Mucosa of descending colon (tissue), 3 donors: ENCODE data around the gene ZBED4. TPM values are rescaled to one million over a fixed set of nuclear protein-coding genes. Genes with fewer than 3 reads are reported as not detected.

Source experiments
- ATAC-seq: fragments of 200-7000 bp; cut with Tn5 transposase; one replicate; pipeline ENCODE4 v1.9.1; 2020; ENCODE audit warnings: mild to moderate bottlenecking, moderate library complexity
- DNase-seq, 3 donors: peaks; one replicate each; pipeline ENCODE4 v3.0.0-alpha.2; 2020
- H3K36me3 ChIP-seq: fragments of 200-600 bp; one replicate; pipeline ENCODE4 v1.8.0; 2021; ENCODE audit warnings: low read depth, mild to moderate bottlenecking
- H3K4me1 ChIP-seq: fragments of 200-600 bp; one replicate; pipeline ENCODE4 v1.8.0; 2021; ENCODE audit warnings: low read depth, mild to moderate bottlenecking
- H3K4me3 ChIP-seq: fragments of 200-600 bp; one replicate; pipeline ENCODE4 v1.8.0; 2021; ENCODE audit warnings: mild to moderate bottlenecking
- H3K9me3 ChIP-seq: fragments of 200-600 bp; one replicate; pipeline ENCODE4 v1.8.0; 2021; ENCODE audit warnings: mild to moderate bottlenecking
- intact Hi-C, 2 donors: fragments of 100-400 bp; cut with DNase I in 1 of 2; cut with micrococcal nuclease in 1 of 2; formaldehyde crosslinking; loops; one replicate each; pipeline versions ENCODE4 v1.11.0 to v1.11.1; 2022; cut with DNase I, micrococcal nuclease
- long read RNA-seq, 2 donors: library from polyadenylated mRNA; unstranded; transcript quantifications; one replicate each; pipeline ENCODE4 v2.0.0, GENCODE V29; 2019 to 2021
- total RNA-seq, 3 donors: library from RNA; stranded (reverse); fragmentation: NEBNext Ultra II Directional in 2 of 3; extraction: Animal tissue kit (Norgen Biotek cat#: 25700) in 2 of 3; gene quantifications; one replicate each; pipeline versions ENCODE4 v1.2.1 to v1.2.4, GENCODE V29; 2021 to 2023
- TF ChIP-seq, protein P1 (sequence below): fragments of 200-600 bp; IDR thresholded peaks from one replicate; pipeline ENCODE4 v1.8.0; 2022; ENCODE audit warnings: antibody characterized with exemption, mild to moderate bottlenecking
- donor health status: DM: no; HTN: no; CAD: no; lungs with moderate emphysema.
- donor health status: DM: no; HTN: no; CAD: no.
- donor health status: DM: no; HTN: yes; CAD: no.

The ZBED4 gene, protein sequence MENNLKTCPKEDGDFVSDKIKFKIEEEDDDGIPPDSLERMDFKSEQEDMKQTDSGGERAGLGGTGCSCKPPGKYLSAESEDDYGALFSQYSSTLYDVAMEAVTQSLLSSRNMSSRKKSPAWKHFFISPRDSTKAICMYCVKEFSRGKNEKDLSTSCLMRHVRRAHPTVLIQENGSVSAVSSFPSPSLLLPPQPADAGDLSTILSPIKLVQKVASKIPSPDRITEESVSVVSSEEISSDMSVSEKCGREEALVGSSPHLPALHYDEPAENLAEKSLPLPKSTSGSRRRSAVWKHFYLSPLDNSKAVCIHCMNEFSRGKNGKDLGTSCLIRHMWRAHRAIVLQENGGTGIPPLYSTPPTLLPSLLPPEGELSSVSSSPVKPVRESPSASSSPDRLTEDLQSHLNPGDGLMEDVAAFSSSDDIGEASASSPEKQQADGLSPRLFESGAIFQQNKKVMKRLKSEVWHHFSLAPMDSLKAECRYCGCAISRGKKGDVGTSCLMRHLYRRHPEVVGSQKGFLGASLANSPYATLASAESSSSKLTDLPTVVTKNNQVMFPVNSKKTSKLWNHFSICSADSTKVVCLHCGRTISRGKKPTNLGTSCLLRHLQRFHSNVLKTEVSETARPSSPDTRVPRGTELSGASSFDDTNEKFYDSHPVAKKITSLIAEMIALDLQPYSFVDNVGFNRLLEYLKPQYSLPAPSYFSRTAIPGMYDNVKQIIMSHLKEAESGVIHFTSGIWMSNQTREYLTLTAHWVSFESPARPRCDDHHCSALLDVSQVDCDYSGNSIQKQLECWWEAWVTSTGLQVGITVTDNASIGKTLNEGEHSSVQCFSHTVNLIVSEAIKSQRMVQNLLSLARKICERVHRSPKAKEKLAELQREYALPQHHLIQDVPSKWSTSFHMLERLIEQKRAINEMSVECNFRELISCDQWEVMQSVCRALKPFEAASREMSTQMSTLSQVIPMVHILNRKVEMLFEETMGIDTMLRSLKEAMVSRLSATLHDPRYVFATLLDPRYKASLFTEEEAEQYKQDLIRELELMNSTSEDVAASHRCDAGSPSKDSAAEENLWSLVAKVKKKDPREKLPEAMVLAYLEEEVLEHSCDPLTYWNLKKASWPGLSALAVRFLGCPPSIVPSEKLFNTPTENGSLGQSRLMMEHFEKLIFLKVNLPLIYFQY
- 10 to 100 TPM; 13.7 to 18.2 (median 18.1) TPM for total RNA-seq
- long read RNA-seq, donor 1, full-length matches to known transcripts = 1 of 13 reads
- long read RNA-seq, donor 1, partial matches to known transcripts = 0 of 13 reads
- long read RNA-seq, donor 1, other reads (novel, unspliced or antisense) = 12 of 13 reads
- long read RNA-seq, donor 2 = 0 reads

DNA sequence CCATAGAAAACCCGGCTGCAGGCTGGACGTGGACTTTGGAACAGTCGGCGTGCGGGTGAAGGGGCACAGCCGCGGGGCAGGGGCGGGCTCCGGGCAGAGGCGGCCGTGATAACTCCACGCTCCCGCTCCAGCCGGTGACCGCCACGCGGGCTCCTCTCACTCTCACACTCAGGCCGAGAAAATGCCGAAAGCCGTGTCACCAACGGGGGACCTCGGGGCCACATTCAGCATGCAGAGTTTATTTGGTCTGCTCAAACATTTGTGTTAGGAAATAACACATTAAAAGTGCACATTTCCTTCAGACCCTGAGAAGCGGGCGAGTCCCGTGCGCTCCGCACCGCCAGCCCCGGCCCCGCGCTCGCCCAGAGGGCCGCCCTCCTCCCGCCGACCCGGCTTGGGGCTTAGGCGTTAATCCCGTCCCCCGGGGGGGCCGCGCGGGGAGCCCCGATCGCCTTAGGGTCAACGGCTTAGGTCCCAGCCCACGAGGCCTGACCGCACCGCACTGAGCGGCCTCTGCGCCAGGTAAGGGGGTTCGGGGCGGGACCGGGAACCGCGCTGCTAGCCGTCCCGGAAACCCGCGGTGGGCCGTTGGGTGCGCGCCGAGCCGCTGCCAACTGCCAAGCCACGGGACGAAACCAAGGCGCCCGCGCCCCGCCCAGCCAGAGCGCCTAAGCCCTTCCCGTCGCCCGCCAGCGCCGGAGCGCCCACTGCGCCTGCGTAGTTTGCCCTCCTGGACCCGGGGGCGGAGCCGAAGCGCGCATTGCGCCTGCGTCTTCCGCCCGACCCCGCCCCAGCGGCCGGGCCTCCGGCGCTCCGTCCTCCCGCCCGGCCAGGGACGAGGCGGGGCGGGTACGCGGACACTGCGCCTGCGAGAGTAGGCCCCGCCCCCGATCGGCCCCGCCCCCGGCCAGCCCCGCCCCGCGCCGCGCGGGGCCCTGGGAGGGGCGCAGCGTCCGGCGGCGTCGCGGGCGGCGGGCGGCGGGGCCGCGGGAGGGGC is at the start of gene ZBED4:
Gene ZBED4 (plus strand): TSS at position 947 of the 997 bp plus-strand sequence. CDS start 29,819 bp downstream, outside the sequence.
- ATAC-seq = peak; percentile 92
- DNase-seq = peak; percentile 98 to 100 (median 99)
- Histone ChIP-seq H3K4me3 (peak within 1 kb of the TSS; percentile 39), H3K36me3 (no peaks in the 10 kb centered on the region), H3K4me1 (peaks cover 27% of the 10 kb centered on the region), H3K9me3 (no peaks in the 10 kb centered on the region)
- intact Hi-C loops = no loop called here
- TF ChIP-seq, protein P1, sequence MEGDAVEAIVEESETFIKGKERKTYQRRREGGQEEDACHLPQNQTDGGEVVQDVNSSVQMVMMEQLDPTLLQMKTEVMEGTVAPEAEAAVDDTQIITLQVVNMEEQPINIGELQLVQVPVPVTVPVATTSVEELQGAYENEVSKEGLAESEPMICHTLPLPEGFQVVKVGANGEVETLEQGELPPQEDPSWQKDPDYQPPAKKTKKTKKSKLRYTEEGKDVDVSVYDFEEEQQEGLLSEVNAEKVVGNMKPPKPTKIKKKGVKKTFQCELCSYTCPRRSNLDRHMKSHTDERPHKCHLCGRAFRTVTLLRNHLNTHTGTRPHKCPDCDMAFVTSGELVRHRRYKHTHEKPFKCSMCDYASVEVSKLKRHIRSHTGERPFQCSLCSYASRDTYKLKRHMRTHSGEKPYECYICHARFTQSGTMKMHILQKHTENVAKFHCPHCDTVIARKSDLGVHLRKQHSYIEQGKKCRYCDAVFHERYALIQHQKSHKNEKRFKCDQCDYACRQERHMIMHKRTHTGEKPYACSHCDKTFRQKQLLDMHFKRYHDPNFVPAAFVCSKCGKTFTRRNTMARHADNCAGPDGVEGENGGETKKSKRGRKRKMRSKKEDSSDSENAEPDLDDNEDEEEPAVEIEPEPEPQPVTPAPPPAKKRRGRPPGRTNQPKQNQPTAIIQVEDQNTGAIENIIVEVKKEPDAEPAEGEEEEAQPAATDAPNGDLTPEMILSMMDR = no peak

GRCh38 chr22:49807129-49807528 is 46.5 kb upstream of the ZBED4 start:
- Histone ChIP-seq H3K4me1 (no peaks in the 10 kb centered on the region), H3K36me3 (no peaks in the 10 kb centered on the region), H3K9me3 (no peaks in the 10 kb centered on the region), H3K4me3 (no peak overlapping the region)
- ATAC-seq (no peak), DNase-seq (no peak)
- intact Hi-C loops = no loop called here
- TF ChIP-seq, protein P1 = no peak

- Histone ChIP-seq H3K4me1 (no peaks in the 10 kb centered on the region), H3K4me3 (no peak overlapping the region), H3K9me3 (no peaks in the 10 kb centered on the region), H3K36me3 (no peaks in the 10 kb centered on the region)
- TF ChIP-seq, protein P1 = no peak
- intact Hi-C loops = no loop called here
- ATAC-seq (peak; percentile 51), DNase-seq (peak in 1 of 3 donors; percentile 30)
These were observed 45.6 kb upstream of the ZBED4 start for GRCh38 chr22:49807780-49808708.

DNA sequence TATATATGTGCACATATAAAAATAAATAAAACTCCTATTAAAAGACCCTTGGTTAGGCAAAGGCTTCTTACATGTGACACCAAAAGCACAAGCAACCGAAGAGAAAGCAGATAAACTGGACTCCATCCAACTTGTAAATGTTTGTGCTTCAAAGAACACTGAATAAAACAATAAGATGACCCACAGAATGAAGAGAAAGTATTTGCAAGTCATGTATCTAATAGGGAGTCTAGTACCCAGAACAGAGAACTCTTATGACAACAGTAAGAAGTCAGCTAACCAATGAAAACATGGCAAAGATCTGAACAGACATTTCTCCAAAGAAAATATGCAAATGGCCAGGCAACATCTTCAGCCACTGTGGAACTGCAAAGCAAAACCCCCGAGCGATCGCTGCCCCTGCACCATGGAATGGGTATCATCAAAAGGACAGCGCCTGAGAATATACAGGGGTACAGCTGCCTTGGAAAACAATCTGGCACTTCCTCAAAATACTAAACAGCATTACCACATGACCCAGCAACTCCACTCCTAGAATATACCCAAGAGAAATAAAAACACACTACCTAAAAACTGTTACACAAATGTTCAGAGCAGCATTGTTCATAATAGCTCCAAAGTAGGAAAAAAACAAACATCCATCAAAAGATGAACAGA is 43.2 kb upstream of the ZBED4 start:
- ATAC-seq = no peak
- H3K9me3 ChIP-seq = no peaks in the 10 kb centered on the region
- H3K4me3 ChIP-seq = no peak overlapping the region
- TF ChIP-seq, protein P1 = no peak
- intact Hi-C loops = no loop called here
- H3K4me1 ChIP-seq = no peaks in the 10 kb centered on the region
- peak in 1 of 3 donors; percentile 19 for DNase-seq
- no peaks in the 10 kb centered on the region for H3K36me3 ChIP-seq
